Upper lobe of left lung (tissue), 6 donors: ENCODE measurements around the gene PCDH8. TPM values are rescaled to one million over a fixed set of nuclear protein-coding genes. Genes with fewer than 3 reads are reported as not detected.

ENCODE experiments used
- ATAC-seq, 2 donors: fragments of 200-7000 bp; cut with Tn5 transposase; one replicate each; pipeline ENCODE4 v1.9.1; 2022; ENCODE audit warnings: mild to moderate bottlenecking in 2 of 2, moderate library complexity in 2 of 2; ENCODE audit not compliant: low FRiP score in 2 of 2
- DNase-seq, 2 donors: peaks; one replicate each; pipeline ENCODE4 v3.0.0-alpha.2; 2019 to 2020
- H3K27ac ChIP-seq, 4 donors: fragments of 200-600 bp; sonication (generic); one replicate each; pipeline ENCODE4 v1.5.1; 2016 to 2019
- H3K27me3 ChIP-seq, 4 donors: fragments of 200-600 bp; sonication (generic); one replicate each; pipeline ENCODE4 v1.5.1; 2017 to 2019
- H3K36me3 ChIP-seq, 4 donors: fragments of 200-600 bp; sonication (generic); one replicate each; pipeline ENCODE4 v1.5.1; 2016 to 2019
- H3K4me1 ChIP-seq, 4 donors: fragments of 200-600 bp; sonication (generic); one replicate each; pipeline ENCODE4 v1.5.1; 2018 to 2019
- H3K4me3 ChIP-seq, 4 donors: fragments of 200-600 bp; sonication (generic); one replicate each; pipeline ENCODE4 v1.5.1; 2017 to 2019; ENCODE audit warnings: mild to moderate bottlenecking in 2 of 4, moderate library complexity in 1 of 4
- H3K9me3 ChIP-seq, 4 donors: fragments of 200-600 bp; sonication (generic); one replicate each; pipeline ENCODE4 v1.5.1; 2018 to 2019
- EP300 ChIP-seq, 4 donors: sonication (generic); formaldehyde crosslinking; IDR thresholded peaks; one replicate each; pipeline ENCODE4 v1.5.1; 2017; ENCODE audit warnings: antibody characterized with exemption in 4 of 4, control low read depth in 2 of 4
- POLR2A ChIP-seq, 4 donors: fragments of 450-650 bp; IDR thresholded peaks; one replicate each; pipeline ENCODE4 v1.5.1; 2016 to 2017; ENCODE audit warnings: antibody characterized with exemption in 4 of 4, mild to moderate bottlenecking in 2 of 4
- POLR2AphosphoS5 ChIP-seq, 2 donors: sonication (generic); formaldehyde crosslinking; IDR thresholded peaks; one replicate each; pipeline ENCODE4 v1.5.1; 2017; ENCODE audit warnings: antibody characterized with exemption in 2 of 2
- WGBS, 2 donors: methylation state at CpG; one replicate each; pipeline ENCODE4 v1.1.5; 2017 to 2018; 5-methylcytosine and 5-hydroxymethylcytosine counted together
- total RNA-seq, 6 donors: library from RNA; depleted of rRNA in 4 of 6; stranded (reverse); fragments of >200 nt in 4 of 6; gene quantifications; one replicate each; pipeline versions ENCODE4 v1.1.0 to v1.2.1, GENCODE V29; 2016 to 2021
- TF ChIP-seq, protein P1 (sequence below), 6 experiments: fragments of 450-650 bp in 4 of 6; fragments of 200-600 bp in 2 of 6; sonication (generic) in 2 of 6; IDR thresholded peaks; one replicate each; pipeline ENCODE4 v1.5.1; 2016 to 2019; ENCODE audit warnings: antibody characterized with exemption in 6 of 6
- donor health status: DM: no; HTN: no; CAD: no; lungs with moderate emphysema.
- donor health status: DM: no; HTN: yes; CAD: no; lungs with severe emphysema.

The PCDH8 gene
- total RNA-seq, 6 donors from 2014 or later: not detected

DNA sequence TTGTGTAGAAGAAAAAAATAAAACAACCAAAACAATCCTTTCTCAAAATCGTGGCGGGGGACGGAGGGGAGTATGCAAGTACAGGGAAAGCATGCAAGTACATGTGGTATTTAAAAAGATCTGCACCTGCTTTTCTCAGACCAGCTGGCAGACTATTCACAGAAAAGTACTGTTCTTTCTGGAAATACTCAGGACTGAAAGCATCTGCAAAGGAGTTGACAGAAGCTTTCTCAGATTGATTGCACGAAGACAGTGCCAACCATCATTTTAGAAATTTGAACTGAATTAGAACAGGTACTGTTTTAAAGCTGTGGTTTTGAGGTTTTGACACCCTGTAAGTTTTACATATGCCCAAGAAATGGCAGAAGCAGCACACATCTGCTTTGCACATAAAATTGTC lies 19.8 kb upstream of the PCDH8 start:
- 55 to 63% methylated on average over 4 of the region's 4 CpGs for WGBS, 2 donors
- ATAC-seq (no peak), DNase-seq (no peak)
- Histone ChIP-seq H3K36me3 (no peaks in the 10 kb centered on the region), H3K27me3 (no peaks in the 10 kb centered on the region), H3K9me3 (no peaks in the 10 kb centered on the region), H3K4me1 (no peaks in the 10 kb centered on the region), H3K4me3 (no peak overlapping the region), H3K27ac (no peak overlapping the region)
- TF ChIP-seq POLR2A (IDR thresholded peaks at IDR 0.05): no peak
- TF ChIP-seq, protein P1, sequence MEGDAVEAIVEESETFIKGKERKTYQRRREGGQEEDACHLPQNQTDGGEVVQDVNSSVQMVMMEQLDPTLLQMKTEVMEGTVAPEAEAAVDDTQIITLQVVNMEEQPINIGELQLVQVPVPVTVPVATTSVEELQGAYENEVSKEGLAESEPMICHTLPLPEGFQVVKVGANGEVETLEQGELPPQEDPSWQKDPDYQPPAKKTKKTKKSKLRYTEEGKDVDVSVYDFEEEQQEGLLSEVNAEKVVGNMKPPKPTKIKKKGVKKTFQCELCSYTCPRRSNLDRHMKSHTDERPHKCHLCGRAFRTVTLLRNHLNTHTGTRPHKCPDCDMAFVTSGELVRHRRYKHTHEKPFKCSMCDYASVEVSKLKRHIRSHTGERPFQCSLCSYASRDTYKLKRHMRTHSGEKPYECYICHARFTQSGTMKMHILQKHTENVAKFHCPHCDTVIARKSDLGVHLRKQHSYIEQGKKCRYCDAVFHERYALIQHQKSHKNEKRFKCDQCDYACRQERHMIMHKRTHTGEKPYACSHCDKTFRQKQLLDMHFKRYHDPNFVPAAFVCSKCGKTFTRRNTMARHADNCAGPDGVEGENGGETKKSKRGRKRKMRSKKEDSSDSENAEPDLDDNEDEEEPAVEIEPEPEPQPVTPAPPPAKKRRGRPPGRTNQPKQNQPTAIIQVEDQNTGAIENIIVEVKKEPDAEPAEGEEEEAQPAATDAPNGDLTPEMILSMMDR (IDR thresholded peaks at IDR 0.05): no peak
- no peak for TF ChIP-seq POLR2AphosphoS5 (IDR thresholded peaks at IDR 0.05)
- TF ChIP-seq EP300 (IDR thresholded peaks at IDR 0.05): no peak

DNA sequence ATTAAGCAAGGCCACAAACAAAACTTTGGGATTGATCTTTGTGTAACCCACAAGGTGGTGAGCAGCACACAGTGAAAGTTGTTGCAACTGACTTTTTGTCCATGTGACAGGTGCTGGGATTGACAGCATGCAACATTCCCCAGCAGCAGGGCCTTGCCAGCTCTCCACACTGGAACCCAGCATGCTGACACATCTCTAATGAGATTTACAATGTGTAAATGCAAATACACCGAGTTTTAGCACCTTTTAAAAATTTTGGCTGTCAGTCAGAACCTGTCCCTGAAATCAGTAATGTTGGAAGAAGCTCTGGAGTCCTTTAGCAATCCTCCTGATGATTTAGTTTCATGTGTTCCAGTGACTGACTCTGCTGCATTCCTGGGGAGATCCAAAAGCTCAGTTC lies 16.5 kb upstream of the PCDH8 start:
- Histone ChIP-seq H3K9me3 (no peaks in the 10 kb centered on the region), H3K27ac (no peak overlapping the region), H3K4me1 (no peaks in the 10 kb centered on the region), H3K36me3 (no peaks in the 10 kb centered on the region), H3K27me3 (no peaks in the 10 kb centered on the region), H3K4me3 (no peak overlapping the region)
- ATAC-seq (no peak), DNase-seq (no peak)
- WGBS, 2 donors: 11 to 15% methylated on average over 1 of the region's 1 CpG
- TF ChIP-seq, protein P1 (IDR thresholded peaks at IDR 0.05): no peak
- TF ChIP-seq POLR2AphosphoS5 (IDR thresholded peaks at IDR 0.05) (no peak), EP300 (IDR thresholded peaks at IDR 0.05) (no peak), POLR2A (IDR thresholded peaks at IDR 0.05) (no peak)

DNA sequence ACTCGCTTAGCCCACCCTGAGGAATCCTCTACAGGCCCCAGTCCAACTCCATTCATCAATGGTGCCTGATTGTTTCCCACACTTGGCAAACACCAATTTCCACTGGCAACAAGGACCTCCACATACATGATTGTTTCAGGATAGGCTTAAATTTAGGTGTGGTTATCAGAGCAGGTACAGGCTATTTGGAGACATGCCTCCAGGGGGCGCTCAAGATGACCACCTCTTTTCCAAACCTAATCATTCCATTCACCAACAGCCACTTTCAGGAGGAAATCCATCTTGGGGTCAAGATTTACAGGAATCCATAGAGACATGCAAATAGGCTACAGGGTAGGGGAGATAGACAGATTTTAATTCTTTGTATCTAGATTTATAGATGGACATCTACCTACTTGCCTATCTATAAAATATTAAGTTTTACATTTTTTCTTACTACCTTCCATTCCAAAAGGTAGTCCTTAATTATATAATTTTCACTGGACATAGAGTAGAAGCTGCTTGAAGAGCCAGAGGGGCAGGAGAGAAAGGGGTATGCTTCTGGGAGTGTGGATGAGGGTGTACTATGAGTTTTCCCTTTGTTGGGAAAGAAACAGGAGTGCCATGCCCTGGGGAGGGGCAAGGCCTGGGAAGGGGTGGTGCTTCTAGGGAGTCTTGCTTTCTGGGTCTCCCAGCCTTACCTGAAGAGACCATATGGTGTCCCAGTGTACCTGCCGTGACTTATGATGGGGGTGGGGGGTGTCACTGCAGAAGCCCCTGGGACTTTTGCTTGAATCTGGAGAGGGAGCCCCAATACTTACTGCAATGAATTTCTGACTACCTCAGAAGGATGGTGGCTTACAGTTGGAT lies 14.1 kb upstream of the PCDH8 start:
- no peak overlapping the region for H3K27ac ChIP-seq
- 52 to 62% methylated on average over 3 of the region's 3 CpGs for WGBS, 2 donors
- H3K9me3 ChIP-seq: no peaks in the 10 kb centered on the region
- peak in 1 of 2 donors; percentile 39 for ATAC-seq
- H3K4me1 ChIP-seq: no peaks in the 10 kb centered on the region
- no peak overlapping the region for H3K4me3 ChIP-seq
- H3K27me3 ChIP-seq: no peaks in the 10 kb centered on the region
- no peak for DNase-seq
- TF ChIP-seq POLR2AphosphoS5 (IDR thresholded peaks at IDR 0.05): no peak
- TF ChIP-seq, protein P1 (IDR thresholded peaks at IDR 0.05): peak in 2 of 6 experiments; percentile 31 to 41
- H3K36me3 ChIP-seq: no peaks in the 10 kb centered on the region

DNA sequence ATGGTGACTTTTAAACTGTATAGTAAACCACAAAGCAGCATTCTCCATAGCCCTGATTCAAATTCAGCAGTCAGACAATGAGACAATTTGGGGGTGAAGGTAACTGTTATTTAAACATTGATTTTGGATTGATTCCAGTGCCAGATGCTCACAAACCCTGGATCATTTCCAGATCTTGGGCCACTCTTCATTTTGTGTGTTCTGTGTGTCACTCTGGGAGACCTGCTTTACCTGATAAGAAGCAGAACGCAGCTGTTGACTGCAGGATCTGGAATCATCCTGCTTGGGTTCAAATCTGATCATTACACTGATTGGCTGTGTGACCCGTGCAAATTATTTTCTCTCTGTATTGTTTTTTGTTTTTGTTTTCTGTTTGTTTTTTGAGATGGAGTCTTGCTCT lies 4.0 kb upstream of the PCDH8 start:
- TF ChIP-seq POLR2AphosphoS5 (IDR thresholded peaks at IDR 0.05): no peak
- TF ChIP-seq POLR2A (IDR thresholded peaks at IDR 0.05): no peak
- TF ChIP-seq, protein P1 (IDR thresholded peaks at IDR 0.05): no peak
- TF ChIP-seq EP300 (IDR thresholded peaks at IDR 0.05): no peak
- H3K4me3 ChIP-seq: no peak overlapping the region
- no peaks in the 10 kb centered on the region for H3K36me3 ChIP-seq
- H3K27ac ChIP-seq: no peak overlapping the region
- ATAC-seq (no peak), DNase-seq (no peak)
- WGBS, 2 donors: 66 to 72% methylated on average over 2 of the region's 2 CpGs
- peaks cover 0 to 35% (median 17%) of the 10 kb centered on the region in 4 donors for H3K27me3 ChIP-seq
- H3K9me3 ChIP-seq: peaks cover 0 to 5% (median 0%) of the 10 kb centered on the region in 4 donors
- H3K4me1 ChIP-seq: peaks cover 0 to 29% (median 19%) of the 10 kb centered on the region in 4 donors
